Adipocyte (in vitro differentiated cells): ENCODE measurements around the gene SLC2A9.

Experiments used
- DNase-seq: peaks from one replicate; pipeline ENCODE4 v3.0.0-alpha.2; 2015; ENCODE audit warnings: low read depth
- H3K27me3 ChIP-seq: replicated peaks from 2 replicates; pipeline ENCODE4 v1.7.0; 2013; ENCODE audit warnings: mild to moderate bottlenecking, low read length, moderate library complexity; ENCODE audit not compliant: control insufficient read depth, insufficient read depth
- H3K36me3 ChIP-seq: 2 replicates; pipeline ENCODE4 v1.7.0; 2013; ENCODE audit warnings: low read length, mild to moderate bottlenecking, moderate library complexity; ENCODE audit not compliant: control insufficient read depth, insufficient read depth, severe bottlenecking
- H3K4me1 ChIP-seq: 2 replicates; pipeline ENCODE4 v1.7.0; 2013; ENCODE audit warnings: mild to moderate bottlenecking, low read length, moderate library complexity; ENCODE audit not compliant: control insufficient read depth, insufficient read depth
- H3K4me3 ChIP-seq: 2 replicates; pipeline ENCODE4 v1.7.0; 2013; ENCODE audit warnings: mild to moderate bottlenecking, low read length, moderate library complexity
- H3K9ac ChIP-seq: 2 replicates; pipeline ENCODE4 v1.7.0; 2013; ENCODE audit warnings: mild to moderate bottlenecking, low read length, moderate library complexity
- H3K9me3 ChIP-seq: 2 replicates; pipeline ENCODE4 v1.7.0; 2013; ENCODE audit warnings: mild to moderate bottlenecking, low read length, moderate library complexity; ENCODE audit not compliant: control insufficient read depth

Gene SLC2A9

GRCh38 chr4:9874385-9874784 lies 146.9 kb downstream of the SLC2A9 start:
- Histone ChIP-seq H3K4me3 (no peak overlapping the region), H3K9ac (no peak overlapping the region), H3K9me3 (no peaks in the 10 kb centered on the region), H3K36me3 (no peaks in the 10 kb centered on the region), H3K4me1 (no peaks in the 10 kb centered on the region), H3K27me3 (peaks cover 16% of the 10 kb centered on the region)
- no peak for DNase-seq

GRCh38 chr4:9870165-9870790 lies 151.0 kb downstream of the SLC2A9 start:
- Histone ChIP-seq H3K9ac (no peak overlapping the region), H3K27me3 (peaks cover under 1% of the 10 kb centered on the region), H3K4me1 (no peaks in the 10 kb centered on the region), H3K9me3 (no peaks in the 10 kb centered on the region), H3K36me3 (no peaks in the 10 kb centered on the region), H3K4me3 (no peak overlapping the region)
- no peak for DNase-seq

- no peak for DNase-seq
- Histone ChIP-seq H3K36me3 (no peaks in the 10 kb centered on the region), H3K4me3 (no peak overlapping the region), H3K27me3 (no peaks in the 10 kb centered on the region), H3K9me3 (no peaks in the 10 kb centered on the region), H3K4me1 (no peaks in the 10 kb centered on the region), H3K9ac (no peak overlapping the region)
These were observed 153.4 kb downstream of the SLC2A9 start for GRCh38 chr4:9867751-9868425.

- no peaks in the 10 kb centered on the region for H3K9me3 ChIP-seq
- H3K36me3 ChIP-seq = no peaks in the 10 kb centered on the region
- H3K27me3 ChIP-seq = no peaks in the 10 kb centered on the region
- no peak overlapping the region for H3K9ac ChIP-seq
- no peak overlapping the region for H3K4me3 ChIP-seq
- H3K4me1 ChIP-seq = no peaks in the 10 kb centered on the region
- DNase-seq = no peak
These were observed 154.4 kb downstream of the SLC2A9 start for GRCh38 chr4:9866931-9867330.

- Histone ChIP-seq H3K9me3 (peaks cover 22% of the 10 kb centered on the region), H3K36me3 (no peaks in the 10 kb centered on the region), H3K27me3 (no peaks in the 10 kb centered on the region), H3K4me3 (no peak overlapping the region), H3K9ac (no peak overlapping the region), H3K4me1 (no peaks in the 10 kb centered on the region)
- no peak for DNase-seq
These were observed 159.7 kb downstream of the SLC2A9 start for GRCh38 chr4:9861561-9861960.

- no peaks in the 10 kb centered on the region for H3K4me1 ChIP-seq
- DNase-seq = no peak
- no peaks in the 10 kb centered on the region for H3K27me3 ChIP-seq
- peaks cover 32% of the 10 kb centered on the region for H3K9me3 ChIP-seq
- no peak overlapping the region for H3K9ac ChIP-seq
- H3K4me3 ChIP-seq = no peak overlapping the region
- H3K36me3 ChIP-seq = no peaks in the 10 kb centered on the region
These were observed 161.5 kb downstream of the SLC2A9 start for GRCh38 chr4:9859810-9860209.

GRCh38 chr4:9849538-9849920 lies 171.8 kb downstream of the SLC2A9 start:
- DNase-seq = no peak
- no peaks in the 10 kb centered on the region for H3K27me3 ChIP-seq

GRCh38 chr4:9847968-9848748 lies 173.1 kb downstream of the SLC2A9 start:
- Histone ChIP-seq H3K9ac (no peak overlapping the region), H3K4me1 (no peaks in the 10 kb centered on the region), H3K9me3 (peaks cover 6% of the 10 kb centered on the region), H3K4me3 (no peak overlapping the region), H3K36me3 (no peaks in the 10 kb centered on the region), H3K27me3 (no peaks in the 10 kb centered on the region)
- no peak for DNase-seq

More at GRCh38 chr4:9849538-9849920, 171.8 kb downstream of the SLC2A9 start:
- no peak overlapping the region for H3K9ac ChIP-seq
- no peaks in the 10 kb centered on the region for H3K36me3 ChIP-seq
- H3K4me3 ChIP-seq = no peak overlapping the region
- no peaks in the 10 kb centered on the region for H3K4me1 ChIP-seq
- peaks cover 3% of the 10 kb centered on the region for H3K9me3 ChIP-seq

GRCh38 chr4:9845791-9846493 lies 175.4 kb downstream of the SLC2A9 start:
- no peak overlapping the region for H3K4me3 ChIP-seq
- peaks cover 15% of the 10 kb centered on the region for H3K9me3 ChIP-seq
- H3K4me1 ChIP-seq = no peaks in the 10 kb centered on the region
- no peak overlapping the region for H3K9ac ChIP-seq
- no peaks in the 10 kb centered on the region for H3K36me3 ChIP-seq
- no peak for DNase-seq
- H3K27me3 ChIP-seq = no peaks in the 10 kb centered on the region

- no peaks in the 10 kb centered on the region for H3K36me3 ChIP-seq
- no peak overlapping the region for H3K9ac ChIP-seq
- no peak for DNase-seq
- H3K4me3 ChIP-seq = no peak overlapping the region
- H3K9me3 ChIP-seq = peaks cover 22% of the 10 kb centered on the region
- no peaks in the 10 kb centered on the region for H3K4me1 ChIP-seq
- no peaks in the 10 kb centered on the region for H3K27me3 ChIP-seq
These were observed 180.2 kb downstream of the SLC2A9 start for GRCh38 chr4:9841072-9841471.

GRCh38 chr4:9835430-9835829 lies 185.9 kb downstream of the SLC2A9 start:
- no peak for DNase-seq

More at GRCh38 chr4:9835430-9835829, 185.9 kb downstream of the SLC2A9 start:
- Histone ChIP-seq H3K4me3 (no peak overlapping the region), H3K36me3 (no peaks in the 10 kb centered on the region), H3K27me3 (peaks cover 8% of the 10 kb centered on the region), H3K9ac (no peak overlapping the region), H3K4me1 (no peaks in the 10 kb centered on the region), H3K9me3 (peaks cover 1% of the 10 kb centered on the region)
